ENCODE results near the gene GAREM2. TPM values are rescaled to one million over a fixed set of nuclear protein-coding genes. Genes with fewer than 3 reads are reported as not detected.

The GAREM2 gene
- total RNA-seq, 1 donor from 2014 or later = 3.1 TPM

DNA sequence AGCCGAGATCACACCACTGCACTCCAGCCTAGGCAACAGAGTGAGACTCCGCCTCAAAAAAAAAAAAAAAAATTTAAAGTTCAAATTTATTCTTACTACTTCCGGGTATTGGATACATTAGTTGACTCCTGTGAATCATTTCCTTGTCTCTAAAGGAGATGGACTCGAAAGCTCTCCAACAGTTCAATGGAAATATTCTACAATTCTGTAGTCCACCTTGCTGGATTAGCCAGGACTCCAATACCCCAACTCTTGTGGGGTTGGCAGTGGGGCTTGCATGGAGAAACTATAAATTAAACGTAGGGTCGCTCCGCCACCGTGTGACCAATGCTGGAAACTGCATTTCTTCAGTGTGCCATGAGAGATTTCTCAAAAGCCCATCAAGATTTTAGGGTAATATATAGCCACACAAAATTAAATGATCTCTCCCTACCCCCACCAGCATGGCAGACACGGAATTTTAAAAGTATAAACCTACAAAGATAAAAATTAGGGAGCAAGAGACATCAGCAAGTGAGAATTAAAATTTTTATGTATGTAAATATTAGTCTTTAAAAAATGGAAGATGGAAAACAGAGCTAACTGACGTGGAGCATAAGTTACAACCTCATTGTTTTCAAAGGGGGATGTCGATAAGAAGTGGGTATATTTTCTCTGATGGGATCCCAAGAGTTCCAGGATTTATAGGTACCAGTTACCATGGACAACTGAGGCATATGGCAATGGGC, 27.8 kb upstream of the GAREM2 start:
- DNase-seq (peak; percentile 25), ATAC-seq (ENCODE audit: low read depth) (peak; percentile 77)
- Mint-ChIP-seq H3K9me3 (no peaks in the 10 kb centered on the region), H3K27me3 (peaks cover 10% of the 10 kb centered on the region), H3K36me3 (ENCODE audit: low read depth) (no peaks in the 10 kb centered on the region), H3K27ac (no peak overlapping the region), H3K4me1 (peaks cover 4% of the 10 kb centered on the region), H3K4me3 (peak overlapping the region; percentile 46)
- CTCF ChIA-PET = interaction anchor here (0.8 to 4.0 kb wide), 6 partner anchors 145 to 293 kb away, joined by 3 to 24 read pairs (median 4); no protein-coding TSS in a partner anchor
- POLR2A ChIA-PET = interaction anchor here (0.6 to 0.7 kb wide), 3 partner anchors 30 to 272 kb away, joined by 3 to 7 read pairs (median 3); no protein-coding TSS in a partner anchor
- TF ChIP-seq, protein P1, sequence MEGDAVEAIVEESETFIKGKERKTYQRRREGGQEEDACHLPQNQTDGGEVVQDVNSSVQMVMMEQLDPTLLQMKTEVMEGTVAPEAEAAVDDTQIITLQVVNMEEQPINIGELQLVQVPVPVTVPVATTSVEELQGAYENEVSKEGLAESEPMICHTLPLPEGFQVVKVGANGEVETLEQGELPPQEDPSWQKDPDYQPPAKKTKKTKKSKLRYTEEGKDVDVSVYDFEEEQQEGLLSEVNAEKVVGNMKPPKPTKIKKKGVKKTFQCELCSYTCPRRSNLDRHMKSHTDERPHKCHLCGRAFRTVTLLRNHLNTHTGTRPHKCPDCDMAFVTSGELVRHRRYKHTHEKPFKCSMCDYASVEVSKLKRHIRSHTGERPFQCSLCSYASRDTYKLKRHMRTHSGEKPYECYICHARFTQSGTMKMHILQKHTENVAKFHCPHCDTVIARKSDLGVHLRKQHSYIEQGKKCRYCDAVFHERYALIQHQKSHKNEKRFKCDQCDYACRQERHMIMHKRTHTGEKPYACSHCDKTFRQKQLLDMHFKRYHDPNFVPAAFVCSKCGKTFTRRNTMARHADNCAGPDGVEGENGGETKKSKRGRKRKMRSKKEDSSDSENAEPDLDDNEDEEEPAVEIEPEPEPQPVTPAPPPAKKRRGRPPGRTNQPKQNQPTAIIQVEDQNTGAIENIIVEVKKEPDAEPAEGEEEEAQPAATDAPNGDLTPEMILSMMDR (IDR thresholded peaks at IDR 0.05) = no peak
- intact Hi-C loops (cut with micrococcal nuclease) = loop anchor here (1.0 kb wide), 4 partner anchors 57 to 293 kb away; no protein-coding TSS in a partner anchor

DNA sequence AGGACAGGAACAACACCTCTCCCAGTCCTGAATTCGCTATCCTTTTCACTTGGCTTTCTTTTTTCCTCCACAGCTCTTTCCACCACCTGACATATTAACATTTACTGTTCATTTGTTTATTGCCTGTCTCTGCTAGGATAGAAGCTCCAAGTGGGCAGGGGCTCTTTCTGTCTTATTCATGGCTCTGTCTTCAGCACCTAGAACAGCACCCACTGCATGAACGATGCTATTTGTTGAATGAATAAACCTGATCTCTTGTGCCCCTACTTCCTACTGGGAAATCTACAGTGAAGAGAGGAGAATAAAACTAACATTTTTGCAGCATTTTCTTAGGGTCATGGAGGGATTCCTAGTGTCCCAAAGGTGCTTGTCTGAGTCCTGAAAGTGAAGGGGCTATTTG, 24.4 kb upstream of the GAREM2 start:
- no peaks in the 10 kb centered on the region for H3K9me3 Mint-ChIP-seq
- intact Hi-C loops (cut with micrococcal nuclease) = no loop called here
- peaks cover 4% of the 10 kb centered on the region for H3K4me1 Mint-ChIP-seq
- peaks cover 14% of the 10 kb centered on the region for H3K27me3 Mint-ChIP-seq
- TF ChIP-seq, protein P1 (IDR thresholded peaks at IDR 0.05) = no peak
- ChIA-PET CTCF (interaction anchor here (0.9 to 1.4 kb wide), 2 partner anchors 157 to 200 kb away, joined by 3 read pairs; no protein-coding TSS in a partner anchor), POLR2A (no interaction called here)
- H3K27ac Mint-ChIP-seq = no peak overlapping the region
- ATAC-seq (ENCODE audit: low read depth) (no peak), DNase-seq (no peak)
- H3K36me3 Mint-ChIP-seq (ENCODE audit: low read depth) = no peaks in the 10 kb centered on the region
- no peak overlapping the region for H3K4me3 Mint-ChIP-seq

DNA sequence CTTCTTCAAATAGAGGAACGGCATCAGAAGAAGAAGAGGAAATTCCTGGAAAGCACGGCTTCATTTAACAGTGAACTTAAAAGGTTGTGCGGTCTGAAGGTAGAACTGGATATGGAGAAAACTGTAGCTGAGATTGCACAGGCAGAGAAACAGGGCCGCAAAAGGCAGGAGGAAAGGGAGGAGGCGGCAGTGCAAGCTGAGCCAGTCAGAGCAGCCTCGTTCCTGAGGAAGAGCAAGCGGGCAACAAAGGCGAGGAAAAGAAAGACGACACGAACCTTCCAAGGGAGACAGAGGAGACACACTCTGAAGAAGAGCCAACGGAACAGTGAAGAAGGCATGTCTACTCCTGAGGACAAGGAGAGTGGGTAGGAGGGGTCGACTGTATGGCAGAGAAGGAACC, 22.6 kb upstream of the GAREM2 start:
- Mint-ChIP-seq H3K36me3 (ENCODE audit: low read depth) (no peaks in the 10 kb centered on the region), H3K27me3 (peaks cover 14% of the 10 kb centered on the region), H3K27ac (no peak overlapping the region), H3K4me3 (no peak overlapping the region), H3K9me3 (no peaks in the 10 kb centered on the region), H3K4me1 (peaks cover under 1% of the 10 kb centered on the region)
- no peak for DNase-seq
- TF ChIP-seq, protein P1 (IDR thresholded peaks at IDR 0.05) = no peak
- ATAC-seq (ENCODE audit: low read depth) = no peak
- POLR2A ChIA-PET = no interaction called here
- intact Hi-C loops (cut with micrococcal nuclease) = no loop called here
- CTCF ChIA-PET = no interaction called here

DNA sequence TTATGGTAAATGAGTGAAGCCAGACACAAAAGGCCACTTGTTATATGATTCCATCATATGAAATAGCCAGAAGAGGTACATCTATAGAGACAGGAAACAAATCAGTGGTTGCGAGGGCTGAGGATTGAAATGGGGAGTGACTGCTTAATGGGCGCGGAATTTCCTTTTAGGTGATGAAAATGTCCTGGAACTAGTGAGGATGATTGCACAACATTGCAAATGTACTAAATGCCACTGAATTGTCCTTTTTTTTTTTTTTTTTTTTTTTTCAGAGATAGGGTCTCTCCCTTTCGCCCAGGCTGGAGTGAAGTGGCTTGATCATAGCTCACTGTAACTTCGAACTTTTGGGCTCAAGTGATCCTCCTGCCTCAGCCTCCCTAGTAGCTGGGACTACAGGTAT, 15.3 kb upstream of the GAREM2 start:
- Mint-ChIP-seq H3K4me1 (no peaks in the 10 kb centered on the region), H3K9me3 (peaks cover 2% of the 10 kb centered on the region), H3K36me3 (ENCODE audit: low read depth) (no peaks in the 10 kb centered on the region), H3K27me3 (no peaks in the 10 kb centered on the region), H3K27ac (no peak overlapping the region), H3K4me3 (no peak overlapping the region)
- ChIA-PET CTCF (no interaction called here), POLR2A (no interaction called here)
- intact Hi-C loops (cut with micrococcal nuclease) = no loop called here
- TF ChIP-seq, protein P1 (IDR thresholded peaks at IDR 0.05) = no peak
- ATAC-seq (ENCODE audit: low read depth) (no peak), DNase-seq (no peak)

DNA sequence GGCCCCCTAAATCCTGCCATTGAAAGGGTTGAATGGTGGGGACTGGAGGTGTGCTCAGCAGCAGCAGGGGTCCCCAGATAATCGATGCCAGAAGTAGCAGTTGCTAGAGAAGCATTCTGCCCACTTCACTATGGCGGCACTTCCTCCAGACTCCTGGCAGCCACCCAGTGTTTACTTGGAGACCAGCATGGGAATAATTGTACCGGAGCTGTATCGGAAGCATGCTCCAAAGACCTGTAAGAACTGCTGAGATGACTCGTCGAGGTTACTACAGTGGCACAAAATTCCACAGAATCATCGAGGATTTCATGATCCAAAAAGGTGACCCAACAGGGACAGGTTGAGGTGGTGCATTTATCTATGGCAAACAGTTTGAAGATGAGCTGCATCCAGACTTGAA, 11.0 kb upstream of the GAREM2 start:
- no peak overlapping the region for H3K4me3 Mint-ChIP-seq
- peaks cover 2% of the 10 kb centered on the region for H3K27me3 Mint-ChIP-seq
- peaks cover 2% of the 10 kb centered on the region for H3K9me3 Mint-ChIP-seq
- H3K4me1 Mint-ChIP-seq = no peaks in the 10 kb centered on the region
- H3K36me3 Mint-ChIP-seq (ENCODE audit: low read depth) = no peaks in the 10 kb centered on the region
- H3K27ac Mint-ChIP-seq = no peak overlapping the region
- DNase-seq (no peak), ATAC-seq (ENCODE audit: low read depth) (no peak)
- TF ChIP-seq, protein P1 (IDR thresholded peaks at IDR 0.05) = no peak
- POLR2A ChIA-PET = no interaction called here
- CTCF ChIA-PET = no interaction called here
- intact Hi-C loops (cut with micrococcal nuclease) = no loop called here

Measured in activated B cell treated with CpG ODN at 0.5 μM for 24 hours (primary cell).